Measurements from ENCODE around the gene NRP1. TPM values are rescaled to one million over a fixed set of nuclear protein-coding genes. Genes with fewer than 3 reads are reported as not detected.
A peak's percentile ranks its signal among the peaks of the same experiment; 100 is the strongest.

The NRP1 gene
- total and polyA plus RNA-seq, 10 donors = 4.8 to 202 (median 138) TPM

- H3K4me1 ChIP-seq = peaks cover 0 to 24% (median 4%) of the 10 kb centered on the region in 6 donors
- peaks cover 0 to 13% (median 0%) of the 10 kb centered on the region in 6 donors for H3K36me3 ChIP-seq
- TF ChIP-seq POLR2A (IDR thresholded peaks at IDR 0.05) (no peak), CTCF (IDR thresholded peaks at IDR 0.05 in 8 of 11, conservative IDR thresholded peaks at IDR 0.05 in 3 of 11) (no peak), POLR2AphosphoS5 (IDR thresholded peaks at IDR 0.05) (no peak)
- H3K27me3 ChIP-seq (replicated peaks in 1 of 7) = no peaks in the 10 kb centered on the region
- intact Hi-C loops (cut with DNase I; ENCODE audit: low total_unique reads) = no loop called here
- DNase-seq = no peak
- no peak overlapping the region for H3K27ac ChIP-seq
- no peaks in the 10 kb centered on the region for H3K9me3 ChIP-seq
- no peak overlapping the region for H3K4me3 ChIP-seq
- WGBS, 5 donors = 76 to 85% (median 79%) methylated on average over 6 of the region's 6 CpGs
These were observed 97.6 kb downstream of the NRP1 start for GRCh38 chr10:33236916-33237315.

GRCh38 chr10:33235951-33236350 is 98.5 kb downstream of the NRP1 start:
- Histone ChIP-seq H3K4me3 (no peak overlapping the region), H3K4me1 (peaks cover 0 to 18% (median 1%) of the 10 kb centered on the region in 6 donors), H3K36me3 (peaks cover 0 to 13% (median 0%) of the 10 kb centered on the region in 6 donors), H3K27me3 (replicated peaks in 1 of 7) (no peaks in the 10 kb centered on the region), H3K9me3 (no peaks in the 10 kb centered on the region), H3K27ac (no peak overlapping the region)
- 89 to 97% (median 93%) methylated on average over 3 of the region's 3 CpGs for WGBS, 5 donors
- DNase-seq = no peak
- TF ChIP-seq POLR2A (IDR thresholded peaks at IDR 0.05) (no peak), CTCF (IDR thresholded peaks at IDR 0.05 in 8 of 11, conservative IDR thresholded peaks at IDR 0.05 in 3 of 11) (no peak), POLR2AphosphoS5 (IDR thresholded peaks at IDR 0.05) (no peak)
- intact Hi-C loops (cut with DNase I; ENCODE audit: low total_unique reads) = no loop called here

- peaks cover 0 to 16% (median 0%) of the 10 kb centered on the region in 6 donors for H3K4me1 ChIP-seq
- DNase-seq = no peak
- intact Hi-C loops (cut with DNase I; ENCODE audit: low total_unique reads) = no loop called here
- no peak overlapping the region for H3K4me3 ChIP-seq
- H3K27me3 ChIP-seq (replicated peaks in 1 of 7) = no peaks in the 10 kb centered on the region
- TF ChIP-seq POLR2A (IDR thresholded peaks at IDR 0.05) = no peak
- TF ChIP-seq CTCF (IDR thresholded peaks at IDR 0.05 in 8 of 11, conservative IDR thresholded peaks at IDR 0.05 in 3 of 11) = no peak
- TF ChIP-seq POLR2AphosphoS5 (IDR thresholded peaks at IDR 0.05) = no peak
- peak overlapping the region in 1 of 8 donors; percentile 1 for H3K27ac ChIP-seq
- H3K9me3 ChIP-seq = no peaks in the 10 kb centered on the region
- WGBS, 5 donors = 85 to 95% (median 90%) methylated on average over 8 of the region's 8 CpGs
- H3K36me3 ChIP-seq = peaks cover 0 to 13% (median 0%) of the 10 kb centered on the region in 6 donors
These were observed 99.1 kb downstream of the NRP1 start for GRCh38 chr10:33235251-33235884.

GRCh38 chr10:33234831-33235237 is 99.6 kb downstream of the NRP1 start:
- DNase-seq = no peak
- 46 to 81% (median 73%) methylated on average over 1 of the region's 1 CpG for WGBS, 5 donors

More at GRCh38 chr10:33234831-33235237, 99.6 kb downstream of the NRP1 start:
- Histone ChIP-seq H3K4me1 (peaks cover 0 to 20% (median 1%) of the 10 kb centered on the region in 6 donors), H3K36me3 (peaks cover 0 to 13% (median 0%) of the 10 kb centered on the region in 6 donors), H3K27me3 (replicated peaks in 1 of 7) (no peaks in the 10 kb centered on the region), H3K9me3 (no peaks in the 10 kb centered on the region), H3K27ac (peak overlapping the region in 1 of 8 donors; percentile 1), H3K4me3 (no peak overlapping the region)
- TF ChIP-seq POLR2AphosphoS5 (IDR thresholded peaks at IDR 0.05) (no peak), CTCF (IDR thresholded peaks at IDR 0.05 in 8 of 11, conservative IDR thresholded peaks at IDR 0.05 in 3 of 11) (no peak), POLR2A (IDR thresholded peaks at IDR 0.05) (no peak)
- intact Hi-C loops (cut with DNase I; ENCODE audit: low total_unique reads) = no loop called here

Measured in spleen (tissue), 11 donors.